Right atrium auricular region (tissue), 2 donors: ENCODE measurements around the gene ZBTB38. TPM values are rescaled to one million over a fixed set of nuclear protein-coding genes. Genes with fewer than 3 reads are reported as not detected.

Source experiments
- DNase-seq: peaks from one replicate; pipeline ENCODE4 v3.0.0-alpha.2; 2019; ENCODE audit warnings: low spot score
- H3K27ac ChIP-seq, 2 donors: fragments of 200-600 bp; sonication (generic); 1 replicate in 1 of 2; 2 replicates in 1 of 2; pipeline ENCODE4 v1.5.1; 2016 to 2019
- H3K27me3 ChIP-seq, 2 donors: fragments of 200-600 bp; sonication (generic); one replicate each; pipeline versions ENCODE4 v1.5.1 to v1.6.0; 2017 to 2019
- H3K36me3 ChIP-seq: fragments of 200-600 bp; sonication (generic); one replicate; pipeline ENCODE4 v1.5.1; 2016
- H3K4me1 ChIP-seq, 2 donors: fragments of 200-600 bp; sonication (generic); one replicate each; pipeline versions ENCODE4 v1.5.1 to v1.6.0; 2017 to 2019
- H3K4me3 ChIP-seq, 2 donors: fragments of 200-600 bp; sonication (generic); 1 replicate in 1 of 2; 2 replicates in 1 of 2; pipeline ENCODE4 v1.5.1; 2017 to 2019; ENCODE audit warnings: mild to moderate bottlenecking in 1 of 2, moderate library complexity in 1 of 2
- H3K9me3 ChIP-seq, 2 donors: fragments of 200-600 bp; sonication (generic); one replicate each; pipeline ENCODE4 v1.5.1; 2019
- total RNA-seq, 2 donors: library from RNA; depleted of rRNA; stranded (reverse); fragments of >200 nt; gene quantifications; one replicate each; pipeline ENCODE4 v1.1.0, GENCODE V29; 2016
- TF ChIP-seq, protein P1 (sequence below), 2 donors: fragments of 200-600 bp; sonication (generic); IDR thresholded peaks; one replicate each; pipeline ENCODE4 v1.5.1; 2019; ENCODE audit warnings: antibody characterized with exemption in 2 of 2

Gene ZBTB38
- total RNA-seq, 2 donors from 2014 or later, result 120 to 127 TPM

GRCh38 chr3:141355242-141355641 is 13.1 kb upstream of the ZBTB38 start:
- Histone ChIP-seq H3K27me3 (no peaks in the 10 kb centered on the region), H3K4me1 (no peaks in the 10 kb centered on the region), H3K9me3 (no peaks in the 10 kb centered on the region), H3K36me3 (no peaks in the 10 kb centered on the region), H3K27ac (no peak overlapping the region), H3K4me3 (no peak overlapping the region)
- TF ChIP-seq, protein P1, sequence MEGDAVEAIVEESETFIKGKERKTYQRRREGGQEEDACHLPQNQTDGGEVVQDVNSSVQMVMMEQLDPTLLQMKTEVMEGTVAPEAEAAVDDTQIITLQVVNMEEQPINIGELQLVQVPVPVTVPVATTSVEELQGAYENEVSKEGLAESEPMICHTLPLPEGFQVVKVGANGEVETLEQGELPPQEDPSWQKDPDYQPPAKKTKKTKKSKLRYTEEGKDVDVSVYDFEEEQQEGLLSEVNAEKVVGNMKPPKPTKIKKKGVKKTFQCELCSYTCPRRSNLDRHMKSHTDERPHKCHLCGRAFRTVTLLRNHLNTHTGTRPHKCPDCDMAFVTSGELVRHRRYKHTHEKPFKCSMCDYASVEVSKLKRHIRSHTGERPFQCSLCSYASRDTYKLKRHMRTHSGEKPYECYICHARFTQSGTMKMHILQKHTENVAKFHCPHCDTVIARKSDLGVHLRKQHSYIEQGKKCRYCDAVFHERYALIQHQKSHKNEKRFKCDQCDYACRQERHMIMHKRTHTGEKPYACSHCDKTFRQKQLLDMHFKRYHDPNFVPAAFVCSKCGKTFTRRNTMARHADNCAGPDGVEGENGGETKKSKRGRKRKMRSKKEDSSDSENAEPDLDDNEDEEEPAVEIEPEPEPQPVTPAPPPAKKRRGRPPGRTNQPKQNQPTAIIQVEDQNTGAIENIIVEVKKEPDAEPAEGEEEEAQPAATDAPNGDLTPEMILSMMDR (IDR thresholded peaks at IDR 0.05), result no peak
- no peak for DNase-seq

DNA sequence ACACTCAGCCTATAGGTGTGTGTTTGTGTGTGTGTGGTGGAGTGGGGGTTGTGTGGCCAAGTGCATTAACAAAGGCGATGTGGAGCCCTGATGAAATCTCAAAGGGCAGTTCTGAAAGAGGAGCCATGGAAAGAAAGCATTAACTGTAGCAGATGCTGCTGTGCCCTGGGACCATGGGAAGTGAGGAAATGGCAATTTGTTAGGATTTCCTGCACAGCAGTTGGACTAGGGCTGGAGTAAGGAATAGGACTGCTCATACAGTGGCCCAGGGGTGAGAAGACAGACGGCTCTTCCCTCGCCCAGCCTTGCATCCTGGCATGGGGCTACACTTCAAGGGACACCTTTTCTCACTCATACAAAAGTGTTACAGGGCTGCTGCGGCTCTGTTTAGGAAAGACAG is 12.3 kb upstream of the ZBTB38 start:
- Histone ChIP-seq H3K4me3 (no peak overlapping the region), H3K9me3 (no peaks in the 10 kb centered on the region), H3K36me3 (no peaks in the 10 kb centered on the region), H3K4me1 (peaks cover 0 to 2% of the 10 kb centered on the region in 2 donors), H3K27ac (no peak overlapping the region), H3K27me3 (no peaks in the 10 kb centered on the region)
- DNase-seq, result no peak
- TF ChIP-seq, protein P1 (IDR thresholded peaks at IDR 0.05), result no peak

GRCh38 chr3:141360888-141361598 is 7.3 kb upstream of the ZBTB38 start:
- H3K36me3 ChIP-seq, result no peaks in the 10 kb centered on the region
- H3K27ac ChIP-seq, result peak overlapping the region; percentile 51 to 52
- H3K4me1 ChIP-seq, result peaks cover 0 to 8% of the 10 kb centered on the region in 2 donors
- TF ChIP-seq, protein P1 (IDR thresholded peaks at IDR 0.05), result peak; percentile 61 to 87
- H3K4me3 ChIP-seq, result no peak overlapping the region
- no peak for DNase-seq
- H3K9me3 ChIP-seq, result peaks cover 0 to 10% of the 10 kb centered on the region in 2 donors
- H3K27me3 ChIP-seq, result no peaks in the 10 kb centered on the region

GRCh38 chr3:141362736-141363135 is 5.6 kb upstream of the ZBTB38 start:
- H3K4me1 ChIP-seq, result peaks cover 0 to 25% of the 10 kb centered on the region in 2 donors
- TF ChIP-seq, protein P1 (IDR thresholded peaks at IDR 0.05), result no peak
- no peak for DNase-seq
- no peaks in the 10 kb centered on the region for H3K36me3 ChIP-seq
- no peak overlapping the region for H3K4me3 ChIP-seq
- no peak overlapping the region for H3K27ac ChIP-seq
- no peaks in the 10 kb centered on the region for H3K27me3 ChIP-seq
- peaks cover 0 to 10% of the 10 kb centered on the region in 2 donors for H3K9me3 ChIP-seq

DNA sequence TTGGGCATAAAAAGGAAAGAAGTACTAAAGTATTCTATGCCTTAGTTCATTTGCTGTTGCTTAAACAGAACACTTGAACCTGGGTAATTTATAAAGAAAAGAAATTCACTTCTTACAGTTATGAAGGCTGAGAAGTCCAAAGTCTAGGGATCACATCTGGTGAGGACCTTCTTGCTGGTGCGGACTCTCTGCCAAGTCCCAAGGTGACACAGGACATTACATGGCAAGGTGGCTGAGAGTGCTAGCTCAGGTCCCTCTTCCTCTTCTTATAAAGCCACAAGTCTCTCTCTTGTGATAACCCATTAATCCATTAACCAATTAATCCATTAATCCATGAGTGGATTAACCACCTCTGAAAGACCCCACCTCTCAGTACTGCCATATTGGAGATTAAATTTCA is 3.1 kb upstream of the ZBTB38 start:
- Histone ChIP-seq H3K27ac (peak overlapping the region in 1 of 2 donors; percentile 90), H3K4me1 (peaks cover 0 to 47% of the 10 kb centered on the region in 2 donors), H3K4me3 (no peak overlapping the region), H3K36me3 (no peaks in the 10 kb centered on the region), H3K9me3 (peaks cover 0 to 10% of the 10 kb centered on the region in 2 donors), H3K27me3 (no peaks in the 10 kb centered on the region)
- no peak for DNase-seq
- TF ChIP-seq, protein P1 (IDR thresholded peaks at IDR 0.05), result no peak
